ENCODE results near the gene PCDHGC5.

The PCDHGC5 gene

GRCh38 chr5:141494761-141495452, 6.0 kb downstream of the PCDHGC5 start:
- no peak for TF ChIP-seq CTCF (IDR thresholded peaks at IDR 0.05; ENCODE audit: borderline replicate concordance, control extremely low read depth, extremely low read depth, insufficient read depth, missing control alignments)
- DNase-seq (ENCODE audit: low spot score) = no peak
- in situ Hi-C loops (cut with MboI; ENCODE audit: low sequenced_read_pairs, unreplicated experiment) = no loop called here

GRCh38 chr5:141495453-141495811, 6.6 kb downstream of the PCDHGC5 start:
- TF ChIP-seq CTCF (IDR thresholded peaks at IDR 0.05; ENCODE audit: borderline replicate concordance, control extremely low read depth, extremely low read depth, insufficient read depth, missing control alignments) = no peak
- in situ Hi-C loops (cut with MboI; ENCODE audit: low sequenced_read_pairs, unreplicated experiment) = no loop called here
- DNase-seq (ENCODE audit: low spot score) = no peak

- DNase-seq (ENCODE audit: low spot score) = no peak
- in situ Hi-C loops (cut with MboI; ENCODE audit: low sequenced_read_pairs, unreplicated experiment) = no loop called here
- no peak for TF ChIP-seq CTCF (IDR thresholded peaks at IDR 0.05; ENCODE audit: borderline replicate concordance, control extremely low read depth, extremely low read depth, insufficient read depth, missing control alignments)
These were observed 7.2 kb downstream of the PCDHGC5 start for GRCh38 chr5:141496038-141496437.

GRCh38 chr5:141501761-141502160, 12.9 kb downstream of the PCDHGC5 start:
- no peak for TF ChIP-seq CTCF (IDR thresholded peaks at IDR 0.05; ENCODE audit: borderline replicate concordance, control extremely low read depth, extremely low read depth, insufficient read depth, missing control alignments)
- in situ Hi-C loops (cut with MboI; ENCODE audit: low sequenced_read_pairs, unreplicated experiment) = no loop called here

GRCh38 chr5:141503681-141504080, 14.8 kb downstream of the PCDHGC5 start:
- in situ Hi-C loops (cut with MboI; ENCODE audit: low sequenced_read_pairs, unreplicated experiment) = no loop called here
- TF ChIP-seq CTCF (IDR thresholded peaks at IDR 0.05; ENCODE audit: borderline replicate concordance, control extremely low read depth, extremely low read depth, insufficient read depth, missing control alignments) = no peak

More at GRCh38 chr5:141501761-141502160, 12.9 kb downstream of the PCDHGC5 start:
- no peak for DNase-seq (ENCODE audit: low spot score)

GRCh38 chr5:141504216-141504615, 15.3 kb downstream of the PCDHGC5 start:
- DNase-seq (ENCODE audit: low spot score) = no peak
- in situ Hi-C loops (cut with MboI; ENCODE audit: low sequenced_read_pairs, unreplicated experiment) = no loop called here
- TF ChIP-seq CTCF (IDR thresholded peaks at IDR 0.05; ENCODE audit: borderline replicate concordance, control extremely low read depth, extremely low read depth, insufficient read depth, missing control alignments) = no peak

More at GRCh38 chr5:141503681-141504080, 14.8 kb downstream of the PCDHGC5 start:
- no peak for DNase-seq (ENCODE audit: low spot score)
